ENCODE data around the gene EGLN3.

EGLN3 gene

DNA sequence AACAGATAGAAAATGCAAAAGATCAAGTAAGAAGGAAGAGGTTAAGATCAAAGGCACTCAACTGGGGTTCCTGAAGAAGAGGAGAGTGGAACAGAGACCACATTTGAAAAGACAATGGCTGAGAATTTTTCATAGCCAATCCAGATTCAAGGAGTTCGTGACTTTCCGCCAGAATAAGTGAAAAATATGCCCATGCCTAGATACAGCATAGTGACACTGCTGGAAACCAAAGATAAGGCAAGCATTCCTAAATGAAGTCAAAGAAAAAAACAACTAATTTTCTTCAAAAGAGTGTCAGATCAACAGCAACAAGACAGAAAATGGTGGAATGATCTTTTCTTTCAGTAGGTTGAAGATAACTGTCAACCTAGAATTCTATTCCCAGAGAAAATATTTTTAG lies 47.5 kb downstream of the EGLN3 start:
- no peak for TF ChIP-seq POLR2A (IDR thresholded peaks at IDR 0.05; ENCODE audit: low read depth, low read length)
- FAIRE-seq (no peak), DNase-seq (ENCODE audit: insufficient read length, low spot score) (no peak)

DNA sequence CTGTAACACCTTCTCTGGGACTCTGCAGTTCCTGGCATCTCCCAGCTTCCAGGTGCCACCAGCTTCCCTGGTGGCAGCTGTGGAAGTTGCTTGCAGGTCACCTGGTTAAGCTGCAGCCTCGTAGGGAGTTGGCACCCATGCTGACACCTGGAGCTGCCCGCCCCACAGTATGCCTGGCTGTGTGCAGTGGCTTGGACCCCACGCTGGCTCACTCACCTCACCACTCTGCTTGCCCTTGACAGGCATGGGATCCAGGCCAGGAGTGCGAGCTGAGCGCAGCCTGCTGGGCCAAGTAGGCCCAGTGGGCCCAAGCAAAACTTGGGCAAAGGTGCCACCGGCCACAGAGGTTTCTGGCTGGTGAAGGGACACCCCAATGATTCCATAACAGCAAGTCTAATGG lies 48.5 kb downstream of the EGLN3 start:
- TF ChIP-seq POLR2A (IDR thresholded peaks at IDR 0.05; ENCODE audit: low read depth, low read length) = no peak
- DNase-seq (ENCODE audit: insufficient read length, low spot score) (no peak), FAIRE-seq (no peak)

DNA sequence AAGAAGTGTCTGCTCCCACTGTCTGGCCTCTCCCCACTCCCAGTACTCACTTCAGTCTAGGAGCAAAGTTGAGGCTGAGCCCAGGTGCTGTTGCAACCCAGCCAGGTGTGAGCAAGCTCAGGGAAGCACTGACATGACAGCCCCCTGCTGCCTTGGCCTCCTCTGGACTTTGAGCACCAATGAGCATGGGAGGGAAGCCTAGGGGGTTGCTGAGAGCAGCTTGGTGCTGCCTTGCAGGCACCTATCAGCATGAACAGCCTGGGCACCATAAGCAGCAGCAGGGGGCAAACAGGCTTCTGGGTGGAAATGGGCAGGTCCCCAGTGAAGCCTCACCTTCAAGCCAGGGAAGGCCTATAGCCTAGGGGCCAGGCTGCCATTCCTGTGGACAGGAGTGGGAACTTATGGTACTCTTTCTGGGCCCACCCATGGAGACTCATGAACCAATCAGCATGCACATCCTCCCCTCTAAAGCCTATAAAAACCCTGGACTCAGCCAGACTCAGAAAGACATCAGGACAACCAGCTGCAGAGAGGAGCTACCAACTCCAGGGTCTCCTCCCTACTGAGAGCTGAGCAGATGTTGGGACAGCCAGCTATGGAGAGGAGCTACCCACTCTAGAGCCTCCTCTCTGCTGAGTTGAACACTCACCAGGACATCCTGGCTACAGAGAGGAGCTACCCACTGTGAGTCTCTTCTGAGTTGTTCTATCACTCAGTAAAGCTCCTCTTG lies 49.3 kb downstream of the EGLN3 start:
- FAIRE-seq = no peak
- DNase-seq (ENCODE audit: insufficient read length, low spot score) = no peak
- TF ChIP-seq POLR2A (IDR thresholded peaks at IDR 0.05; ENCODE audit: low read depth, low read length) = no peak

DNA sequence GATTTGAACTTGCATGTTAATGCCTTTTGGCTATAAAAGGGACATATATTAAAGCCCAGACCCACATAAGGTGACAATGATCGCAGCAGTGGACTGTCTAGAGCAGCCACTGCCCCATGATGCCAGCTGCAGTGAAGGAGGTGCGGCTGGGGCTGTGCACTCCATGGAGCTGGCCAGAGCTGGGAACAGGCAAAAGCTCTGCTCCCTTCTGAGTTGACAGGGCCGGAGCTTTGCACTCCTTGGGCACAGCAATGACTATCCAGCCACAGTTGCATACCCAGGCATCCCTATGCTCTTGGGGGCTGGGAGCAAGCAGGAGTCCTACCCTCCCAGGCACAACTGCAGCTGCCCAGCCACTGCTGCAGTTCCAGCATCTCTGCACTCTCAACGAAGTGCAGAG lies 50.2 kb downstream of the EGLN3 start:
- no peak for DNase-seq (ENCODE audit: insufficient read length, low spot score)
- no peak for TF ChIP-seq POLR2A (IDR thresholded peaks at IDR 0.05; ENCODE audit: low read depth, low read length)
- no peak for FAIRE-seq

DNA sequence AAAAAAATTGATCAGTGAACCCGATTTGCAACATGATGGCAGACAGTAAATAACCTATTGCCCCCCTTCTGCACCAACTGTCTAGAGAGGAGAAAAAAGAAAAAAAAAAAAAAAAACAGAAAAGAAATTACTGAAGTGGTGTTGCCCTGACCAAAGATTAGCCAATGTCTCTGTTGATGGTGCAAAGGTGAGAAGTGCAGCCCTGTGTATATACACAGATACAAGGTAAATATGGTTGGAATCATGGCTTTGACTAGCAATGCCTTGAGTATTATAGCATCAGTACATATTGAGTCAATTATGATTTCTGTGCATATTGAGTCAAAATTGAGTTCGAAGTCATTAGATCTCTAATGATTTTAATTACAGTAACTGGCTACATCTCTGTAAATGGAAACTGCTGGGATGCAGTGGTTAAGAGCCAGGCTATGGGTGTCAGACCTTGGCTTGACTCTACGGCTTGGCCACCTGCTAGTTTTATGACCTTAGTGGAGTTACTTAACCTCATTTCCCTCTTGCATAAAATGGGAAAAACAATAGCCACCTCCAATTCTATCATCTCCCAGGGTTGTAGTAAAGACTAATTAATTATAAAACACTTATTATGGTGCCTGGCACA lies 51.0 kb downstream of the EGLN3 start:
- TF ChIP-seq POLR2A (IDR thresholded peaks at IDR 0.05; ENCODE audit: low read depth, low read length) = no peak
- no peak for DNase-seq (ENCODE audit: insufficient read length, low spot score)
- no peak for FAIRE-seq

DNA sequence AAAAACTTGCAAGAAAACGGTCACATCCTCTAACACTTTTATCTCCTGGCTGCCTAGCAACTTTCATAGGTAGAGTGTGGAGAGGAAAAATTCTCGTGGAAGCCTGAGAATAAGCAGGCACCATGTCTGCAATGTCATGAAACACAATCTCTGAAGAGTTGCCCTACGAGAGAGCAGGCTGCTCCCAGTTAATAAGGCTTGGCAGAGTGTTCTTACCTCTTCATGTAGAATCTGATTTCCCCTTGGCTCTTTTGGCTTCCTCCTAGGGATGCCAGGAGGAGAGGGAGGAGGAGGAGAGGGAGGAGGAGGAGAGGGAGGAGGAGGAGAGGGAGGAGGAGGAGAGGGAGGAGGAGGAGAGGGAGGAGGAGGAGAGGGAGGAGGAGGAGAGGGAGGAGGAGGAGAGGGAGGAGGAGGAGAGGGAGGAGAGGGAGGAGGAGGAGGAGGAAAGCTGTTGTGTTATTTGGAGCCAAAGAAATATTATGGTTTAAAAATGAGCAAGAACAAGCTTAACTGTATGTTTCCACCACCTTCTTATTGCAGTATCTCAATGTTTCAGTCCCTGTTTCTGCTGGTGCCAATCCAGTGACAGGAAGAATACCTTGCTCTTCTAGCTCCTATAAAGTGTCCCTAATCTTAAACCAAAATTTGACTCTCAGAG lies 52.9 kb downstream of the EGLN3 start:
- FAIRE-seq (no peak), DNase-seq (ENCODE audit: insufficient read length, low spot score) (no peak)
- TF ChIP-seq POLR2A (IDR thresholded peaks at IDR 0.05; ENCODE audit: low read depth, low read length) = no peak

DNA sequence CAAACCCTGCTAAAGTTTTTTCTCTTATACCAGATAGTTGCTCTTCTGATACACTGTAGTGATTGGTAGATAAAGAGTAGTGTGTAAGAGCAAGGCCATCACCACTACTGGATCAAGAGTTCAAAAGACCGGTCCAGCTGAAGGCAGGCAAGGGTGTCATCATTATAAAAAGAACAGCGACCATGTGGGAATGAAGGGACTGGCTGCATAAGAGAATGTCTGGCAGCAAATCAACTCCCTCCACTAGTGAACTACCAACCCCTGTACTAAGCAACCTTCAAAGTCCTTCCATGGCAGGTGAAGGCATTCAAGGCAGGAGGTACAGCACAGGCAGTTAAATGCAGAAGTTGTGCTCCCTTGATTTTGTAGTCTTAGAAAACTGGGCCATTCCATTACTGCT lies 53.5 kb downstream of the EGLN3 start:
- TF ChIP-seq POLR2A (IDR thresholded peaks at IDR 0.05; ENCODE audit: low read depth, low read length) = no peak
- no peak for FAIRE-seq
- DNase-seq (ENCODE audit: insufficient read length, low spot score) = no peak

DNA sequence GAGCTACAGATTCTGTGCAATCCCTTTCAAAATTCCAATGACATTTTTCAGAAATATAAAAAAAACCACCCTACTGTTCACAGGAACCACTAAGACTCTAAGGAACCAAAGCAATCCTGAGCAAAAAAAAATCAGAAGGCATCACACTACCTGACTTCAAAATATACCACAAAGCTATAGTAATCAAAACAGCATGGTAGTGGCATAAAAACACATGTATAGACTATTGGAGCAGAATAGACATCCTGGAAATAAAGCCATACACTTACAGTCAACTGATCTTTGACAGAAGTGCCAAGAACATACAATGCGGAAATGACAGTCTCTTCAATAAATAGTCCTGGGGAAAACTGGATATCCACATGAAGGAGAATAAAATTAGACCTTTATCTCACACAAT lies 56.5 kb downstream of the EGLN3 start:
- no peak for FAIRE-seq
- DNase-seq (ENCODE audit: insufficient read length, low spot score) = no peak
- no peak for TF ChIP-seq POLR2A (IDR thresholded peaks at IDR 0.05; ENCODE audit: low read depth, low read length)

DNA sequence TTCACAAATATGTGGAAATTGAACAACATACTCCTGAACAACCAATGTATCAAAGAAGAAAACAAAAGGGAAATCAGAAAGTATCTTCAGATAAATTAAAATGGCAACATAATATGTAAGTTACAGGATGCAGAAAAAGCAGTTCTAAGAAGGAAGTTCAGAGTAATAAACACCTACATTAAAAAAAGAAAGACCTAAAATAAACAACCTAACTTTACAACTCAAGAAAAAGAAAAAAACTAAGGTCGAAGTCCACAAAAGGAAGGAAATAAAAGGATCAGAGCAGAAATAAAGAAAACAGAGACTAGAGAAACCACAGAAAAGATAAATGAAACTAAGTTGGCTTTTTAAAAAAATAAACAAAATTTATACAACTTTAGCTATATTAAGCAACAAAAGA lies 59.2 kb downstream of the EGLN3 start:
- DNase-seq (ENCODE audit: insufficient read length, low spot score) = no peak
- no peak for FAIRE-seq
- no peak for TF ChIP-seq POLR2A (IDR thresholded peaks at IDR 0.05; ENCODE audit: low read depth, low read length)

DNA sequence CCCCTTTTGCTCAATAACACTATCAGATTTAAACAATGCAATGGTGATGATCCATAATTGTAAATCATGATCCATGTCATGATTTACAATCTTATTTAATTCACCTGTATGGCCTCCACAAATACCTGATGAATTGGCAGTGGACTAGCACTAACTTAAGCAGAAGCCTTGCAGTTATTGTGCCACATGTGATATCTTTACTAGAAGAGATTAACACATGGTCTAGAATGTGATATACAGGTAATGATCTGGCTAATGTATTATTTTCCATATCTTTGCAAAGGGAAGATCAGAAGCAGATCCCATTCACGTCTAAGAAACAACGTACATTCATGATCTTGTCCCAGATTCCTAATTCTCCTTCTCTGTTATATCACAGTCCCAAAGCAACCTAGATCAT lies 66.0 kb downstream of the EGLN3 start:
- no peak for TF ChIP-seq POLR2A (IDR thresholded peaks at IDR 0.05; ENCODE audit: low read depth, low read length)
- FAIRE-seq (no peak), DNase-seq (ENCODE audit: insufficient read length, low spot score) (no peak)

DNA sequence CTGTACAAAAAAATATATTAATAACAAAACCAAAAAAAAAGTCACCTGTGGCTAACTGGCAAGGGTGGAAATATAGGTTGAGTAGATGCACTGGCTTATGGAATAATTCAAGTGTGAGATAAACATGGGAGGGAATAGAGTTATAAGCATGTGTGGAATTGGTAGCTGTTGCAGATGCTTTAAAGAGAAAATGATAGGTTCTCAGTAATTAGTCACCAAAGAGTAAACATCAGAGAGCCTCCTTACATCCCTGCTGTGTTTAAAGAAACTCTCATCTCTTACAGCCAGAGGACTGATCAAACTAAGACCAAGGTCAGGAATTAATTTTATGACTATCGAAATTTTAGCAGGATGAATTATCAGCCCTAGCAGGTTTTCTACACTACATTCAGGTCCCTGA lies 70.5 kb downstream of the EGLN3 start:
- no peak for FAIRE-seq
- DNase-seq (ENCODE audit: insufficient read length, low spot score) = no peak
- no peak for TF ChIP-seq POLR2A (IDR thresholded peaks at IDR 0.05; ENCODE audit: low read depth, low read length)

DNA sequence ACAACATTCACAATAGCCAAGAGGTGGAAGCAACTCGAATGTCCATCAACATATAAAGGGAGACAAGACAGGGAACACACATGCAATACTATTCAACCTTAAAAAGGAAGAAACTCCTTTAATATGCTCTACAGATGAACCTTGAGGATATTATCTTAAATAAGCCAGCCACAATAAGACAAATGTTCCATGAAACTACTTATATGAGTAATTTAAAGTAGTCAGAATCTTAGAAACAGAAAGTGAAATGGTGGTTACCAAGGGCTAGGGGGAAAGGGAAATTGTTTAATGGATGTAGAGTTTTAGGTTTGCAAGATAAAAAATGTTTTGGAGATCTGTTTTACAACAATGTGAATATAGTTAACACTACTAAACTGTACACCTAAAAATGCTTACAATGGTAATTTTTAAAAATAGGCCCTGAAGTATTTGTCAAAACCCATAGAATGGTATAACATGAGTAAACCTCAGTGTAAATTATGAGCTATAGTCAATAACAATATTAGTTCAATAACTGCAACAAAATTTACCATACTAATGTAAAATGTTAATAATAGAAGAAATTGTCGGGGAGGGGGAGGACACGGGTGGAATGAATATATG lies 71.1 kb downstream of the EGLN3 start:
- FAIRE-seq (no peak), DNase-seq (ENCODE audit: insufficient read length, low spot score) (no peak)
- TF ChIP-seq POLR2A (IDR thresholded peaks at IDR 0.05; ENCODE audit: low read depth, low read length) = no peak

DNA sequence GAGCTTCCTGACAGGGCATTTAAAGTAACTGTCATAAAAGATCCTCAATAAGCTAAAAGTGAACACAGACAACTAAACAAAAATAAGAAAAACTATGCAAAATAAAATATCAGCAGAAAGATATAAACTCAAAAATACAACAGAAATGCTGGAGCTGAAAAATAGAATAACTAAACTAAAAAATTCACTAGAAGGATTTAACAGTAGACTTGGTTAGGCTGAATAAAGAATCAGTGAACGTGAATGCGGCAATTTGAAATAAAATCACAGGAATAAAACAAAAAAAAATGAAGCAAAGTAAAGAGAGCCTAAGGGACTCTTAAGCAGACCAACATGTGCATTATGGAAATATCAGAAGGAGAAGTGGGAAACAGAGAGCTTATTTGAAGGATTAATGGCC lies 74.6 kb downstream of the EGLN3 start:
- DNase-seq (ENCODE audit: insufficient read length, low spot score) (no peak), FAIRE-seq (no peak)
- TF ChIP-seq POLR2A (IDR thresholded peaks at IDR 0.05; ENCODE audit: low read depth, low read length) = no peak
